ENCODE data around the gene ETHE1. TPM values are rescaled to one million over a fixed set of nuclear protein-coding genes. Genes with fewer than 3 reads are reported as not detected.

ETHE1 gene
- total RNA-seq, 6 donors from 2014 or later: 27.4 to 69.2 (median 41.4) TPM

- H3K4me1 ChIP-seq: peaks cover 8 to 21% (median 14%) of the 10 kb centered on the region in 4 donors
- ATAC-seq (ENCODE audit: low FRiP score in 2 of 2) (no peak), DNase-seq (peak in 1 of 2 donors; percentile 79)
- 82 to 83% methylated on average over 43 of the region's 43 CpGs for WGBS, 2 donors
- no peaks in the 10 kb centered on the region for H3K27me3 ChIP-seq
- TF ChIP-seq, protein P1, sequence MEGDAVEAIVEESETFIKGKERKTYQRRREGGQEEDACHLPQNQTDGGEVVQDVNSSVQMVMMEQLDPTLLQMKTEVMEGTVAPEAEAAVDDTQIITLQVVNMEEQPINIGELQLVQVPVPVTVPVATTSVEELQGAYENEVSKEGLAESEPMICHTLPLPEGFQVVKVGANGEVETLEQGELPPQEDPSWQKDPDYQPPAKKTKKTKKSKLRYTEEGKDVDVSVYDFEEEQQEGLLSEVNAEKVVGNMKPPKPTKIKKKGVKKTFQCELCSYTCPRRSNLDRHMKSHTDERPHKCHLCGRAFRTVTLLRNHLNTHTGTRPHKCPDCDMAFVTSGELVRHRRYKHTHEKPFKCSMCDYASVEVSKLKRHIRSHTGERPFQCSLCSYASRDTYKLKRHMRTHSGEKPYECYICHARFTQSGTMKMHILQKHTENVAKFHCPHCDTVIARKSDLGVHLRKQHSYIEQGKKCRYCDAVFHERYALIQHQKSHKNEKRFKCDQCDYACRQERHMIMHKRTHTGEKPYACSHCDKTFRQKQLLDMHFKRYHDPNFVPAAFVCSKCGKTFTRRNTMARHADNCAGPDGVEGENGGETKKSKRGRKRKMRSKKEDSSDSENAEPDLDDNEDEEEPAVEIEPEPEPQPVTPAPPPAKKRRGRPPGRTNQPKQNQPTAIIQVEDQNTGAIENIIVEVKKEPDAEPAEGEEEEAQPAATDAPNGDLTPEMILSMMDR (IDR thresholded peaks at IDR 0.05): no peak
- TF ChIP-seq POLR2A (IDR thresholded peaks at IDR 0.05) (no peak), POLR2AphosphoS5 (IDR thresholded peaks at IDR 0.05) (no peak), EP300 (IDR thresholded peaks at IDR 0.05) (no peak)
- no peak overlapping the region for H3K4me3 ChIP-seq
- H3K27ac ChIP-seq: no peak overlapping the region
- no peaks in the 10 kb centered on the region for H3K9me3 ChIP-seq
- peaks cover 0 to 21% (median 8%) of the 10 kb centered on the region in 4 donors for H3K36me3 ChIP-seq
These were observed 25.2 kb downstream of the ETHE1 start for GRCh38 chr19:43501661-43502418.

GRCh38 chr19:43499042-43499441 lies 28.0 kb downstream of the ETHE1 start:
- DNase-seq (no peak), ATAC-seq (ENCODE audit: low FRiP score in 2 of 2) (no peak)
- Histone ChIP-seq H3K36me3 (peaks cover 0 to 34% (median 22%) of the 10 kb centered on the region in 4 donors), H3K27ac (no peak overlapping the region), H3K4me3 (no peak overlapping the region), H3K4me1 (peaks cover 0 to 10% (median 3%) of the 10 kb centered on the region in 4 donors), H3K9me3 (no peaks in the 10 kb centered on the region), H3K27me3 (no peaks in the 10 kb centered on the region)
- TF ChIP-seq, protein P1 (IDR thresholded peaks at IDR 0.05): no peak
- WGBS, 2 donors: 80 to 82% methylated on average over 3 of the region's 3 CpGs

DNA sequence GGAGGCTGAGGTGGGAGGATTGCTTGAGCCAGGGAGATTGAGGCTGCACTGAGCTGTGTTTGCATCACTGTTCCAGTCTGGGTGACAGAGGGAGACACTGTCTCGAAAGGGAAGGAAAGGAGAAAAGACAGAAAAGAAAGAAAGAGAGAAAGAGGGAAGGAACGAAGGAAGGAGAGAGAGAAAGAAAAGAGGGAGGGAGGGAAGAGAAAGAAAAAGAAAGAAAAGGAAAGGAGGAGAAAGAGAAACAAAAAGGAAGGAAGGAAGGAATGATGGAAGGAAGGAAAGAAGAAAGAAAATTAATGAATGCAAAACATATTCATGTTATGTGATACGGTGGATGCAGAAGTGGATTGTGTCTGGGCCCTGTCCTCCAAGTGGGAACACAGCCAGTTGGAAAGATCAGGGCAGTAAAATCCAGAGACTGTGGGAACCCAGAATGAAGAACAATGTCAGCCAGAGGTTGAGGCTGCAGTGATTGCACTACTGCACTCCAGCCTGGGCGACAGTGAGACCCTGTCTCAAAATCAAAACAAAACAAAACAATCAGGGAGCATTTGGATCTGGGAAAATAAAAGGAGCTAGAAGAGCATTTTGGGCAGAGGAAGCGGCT lies 28.7 kb downstream of the ETHE1 start:
- H3K9me3 ChIP-seq: no peaks in the 10 kb centered on the region
- no peaks in the 10 kb centered on the region for H3K27me3 ChIP-seq
- no peak overlapping the region for H3K4me3 ChIP-seq
- ATAC-seq (ENCODE audit: low FRiP score in 2 of 2) (no peak), DNase-seq (no peak)
- H3K27ac ChIP-seq: no peak overlapping the region
- peaks cover 0 to 35% (median 23%) of the 10 kb centered on the region in 4 donors for H3K36me3 ChIP-seq
- peaks cover 0 to 4% (median 2%) of the 10 kb centered on the region in 4 donors for H3K4me1 ChIP-seq
- 79 to 83% methylated on average over 5 of the region's 5 CpGs for WGBS, 2 donors
- TF ChIP-seq, protein P1 (IDR thresholded peaks at IDR 0.05): no peak
- TF ChIP-seq POLR2AphosphoS5 (IDR thresholded peaks at IDR 0.05): no peak
- no peak for TF ChIP-seq EP300 (IDR thresholded peaks at IDR 0.05)
- TF ChIP-seq POLR2A (IDR thresholded peaks at IDR 0.05): no peak

GRCh38 chr19:43496960-43497359 lies 30.0 kb downstream of the ETHE1 start:
- Histone ChIP-seq H3K27ac (no peak overlapping the region), H3K4me1 (no peaks in the 10 kb centered on the region), H3K27me3 (no peaks in the 10 kb centered on the region), H3K9me3 (no peaks in the 10 kb centered on the region), H3K36me3 (peaks cover 0 to 35% (median 23%) of the 10 kb centered on the region in 4 donors), H3K4me3 (no peak overlapping the region)
- ATAC-seq (ENCODE audit: low FRiP score in 2 of 2) (no peak), DNase-seq (no peak)
- WGBS, 2 donors: 94 to 98% methylated on average over 3 to 7 of the region's 7 CpGs
- no peak for TF ChIP-seq EP300 (IDR thresholded peaks at IDR 0.05)
- TF ChIP-seq POLR2AphosphoS5 (IDR thresholded peaks at IDR 0.05): no peak

- peaks cover 0 to 39% (median 23%) of the 10 kb centered on the region in 4 donors for H3K36me3 ChIP-seq
- no peak for TF ChIP-seq POLR2AphosphoS5 (IDR thresholded peaks at IDR 0.05)
- TF ChIP-seq, protein P1 (IDR thresholded peaks at IDR 0.05): no peak
- no peaks in the 10 kb centered on the region for H3K27me3 ChIP-seq
- ATAC-seq (ENCODE audit: low FRiP score in 2 of 2): no peak
- H3K27ac ChIP-seq: no peak overlapping the region
- no peaks in the 10 kb centered on the region for H3K9me3 ChIP-seq
- DNase-seq: no peak
- no peak overlapping the region for H3K4me3 ChIP-seq
- H3K4me1 ChIP-seq: no peaks in the 10 kb centered on the region
- WGBS, 2 donors: 91 to 92% methylated on average over 8 of the region's 8 CpGs
These were observed 31.9 kb downstream of the ETHE1 start for GRCh38 chr19:43495082-43495481.
